ENCODE results near the gene PRLHR.

The PRLHR gene

DNA sequence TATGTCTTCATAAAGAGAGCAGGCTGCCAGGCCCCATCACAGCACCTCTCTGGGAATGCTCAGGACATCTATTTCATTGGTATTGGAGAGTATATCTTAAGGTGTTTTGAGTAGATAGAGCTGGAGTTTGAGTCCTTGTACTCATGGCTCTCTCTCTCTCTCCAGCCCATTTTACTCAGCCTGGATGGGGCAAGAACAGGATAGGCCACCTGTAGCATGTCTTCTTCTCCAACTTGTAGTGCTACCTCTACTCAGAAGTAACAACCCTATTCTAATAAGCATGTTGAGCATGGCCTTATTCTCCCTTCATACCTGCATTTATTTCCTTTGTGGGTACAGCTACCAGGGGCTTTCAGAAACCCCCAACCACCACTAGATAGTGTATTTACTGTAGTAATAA, 21.9 kb downstream of the PRLHR start:
- Histone ChIP-seq H3K27me3 (replicated peaks; ENCODE audit: control insufficient read depth, insufficient read depth, low read length, poor library complexity, severe bottlenecking) (no peaks in the 10 kb centered on the region), H3K4me3 (ENCODE audit: insufficient read depth, low read depth, low read length, poor library complexity, severe bottlenecking) (no peak overlapping the region), H3K9me3 (ENCODE audit: control insufficient read depth, low read length) (no peaks in the 10 kb centered on the region), H3K27ac (ENCODE audit: insufficient read depth, low read length, poor library complexity, severe bottlenecking) (no peak overlapping the region), H3K4me1 (ENCODE audit: control insufficient read depth, insufficient read depth, low read length, poor library complexity, severe bottlenecking) (peaks cover under 1% of the 10 kb centered on the region), H3K36me3 (ENCODE audit: control insufficient read depth, insufficient read depth, low read length) (no peaks in the 10 kb centered on the region)
- DNase-seq: no peak

DNA sequence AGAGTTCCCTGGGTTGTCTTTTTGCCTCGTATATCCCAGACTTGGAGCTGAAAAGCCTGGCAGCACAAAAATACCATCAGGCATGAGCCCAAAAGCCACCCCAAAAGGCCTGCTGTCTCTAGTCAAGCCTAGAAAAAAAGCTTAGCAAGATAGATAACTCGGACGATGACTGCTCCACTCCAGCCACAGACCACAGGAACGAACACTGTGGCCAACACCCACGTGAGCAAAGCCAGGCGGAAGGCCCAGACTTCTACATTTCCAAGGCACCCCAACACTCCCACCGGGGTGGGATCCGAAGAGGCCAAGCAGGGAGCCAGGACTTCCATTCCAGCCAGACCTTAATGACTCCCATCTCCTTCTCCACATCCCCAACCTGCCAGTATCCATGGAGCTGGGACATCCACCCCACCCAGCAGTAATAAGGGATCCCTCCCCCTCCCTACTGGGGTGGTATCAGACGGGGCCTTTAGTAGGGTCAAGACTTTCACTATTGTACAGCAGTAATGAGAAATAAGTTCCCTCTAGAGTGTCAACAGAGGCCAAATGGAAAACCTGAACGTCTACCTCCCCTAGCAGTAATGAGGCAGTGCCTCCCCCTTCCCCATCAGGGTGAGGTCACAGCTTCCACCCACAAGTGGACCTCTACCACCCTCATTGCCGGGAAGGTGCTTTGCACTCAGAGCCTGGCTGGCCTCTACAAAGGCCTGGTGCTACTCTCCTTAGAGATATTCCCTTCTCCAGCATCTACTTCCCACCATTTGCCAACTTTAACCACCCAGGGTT, 23.0 kb downstream of the PRLHR start:
- no peak overlapping the region for H3K4me3 ChIP-seq (ENCODE audit: insufficient read depth, low read depth, low read length, poor library complexity, severe bottlenecking)
- no peaks in the 10 kb centered on the region for H3K36me3 ChIP-seq (ENCODE audit: control insufficient read depth, insufficient read depth, low read length)
- DNase-seq: no peak
- no peaks in the 10 kb centered on the region for H3K27me3 ChIP-seq (replicated peaks; ENCODE audit: control insufficient read depth, insufficient read depth, low read length, poor library complexity, severe bottlenecking)
- H3K4me1 ChIP-seq (ENCODE audit: control insufficient read depth, insufficient read depth, low read length, poor library complexity, severe bottlenecking): peaks cover 3% of the 10 kb centered on the region
- no peaks in the 10 kb centered on the region for H3K9me3 ChIP-seq (ENCODE audit: control insufficient read depth, low read length)
- H3K27ac ChIP-seq (ENCODE audit: insufficient read depth, low read length, poor library complexity, severe bottlenecking): no peak overlapping the region

DNA sequence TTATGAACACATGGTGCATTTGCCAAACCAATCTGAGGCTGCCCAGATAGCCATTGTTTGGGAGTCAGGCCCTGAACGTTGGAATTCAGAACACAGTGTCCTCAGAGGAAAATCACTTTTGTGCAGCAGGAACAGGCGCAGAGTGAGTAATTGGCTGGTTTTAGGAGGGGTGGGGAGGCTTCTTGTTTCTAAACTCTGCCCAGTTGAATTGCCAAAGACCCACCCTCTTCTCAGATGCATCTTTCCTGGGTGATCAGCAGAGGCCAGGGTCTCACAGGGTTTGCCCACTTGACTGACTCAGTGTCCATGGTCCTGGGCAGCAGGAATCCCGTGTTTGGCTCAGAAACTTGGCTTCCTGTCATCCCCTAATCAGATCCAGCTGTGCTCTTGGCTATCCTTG, 24.3 kb downstream of the PRLHR start:
- Histone ChIP-seq H3K4me1 (ENCODE audit: control insufficient read depth, insufficient read depth, low read length, poor library complexity, severe bottlenecking) (peaks cover 3% of the 10 kb centered on the region), H3K27me3 (replicated peaks; ENCODE audit: control insufficient read depth, insufficient read depth, low read length, poor library complexity, severe bottlenecking) (no peaks in the 10 kb centered on the region), H3K4me3 (ENCODE audit: insufficient read depth, low read depth, low read length, poor library complexity, severe bottlenecking) (no peak overlapping the region), H3K27ac (ENCODE audit: insufficient read depth, low read length, poor library complexity, severe bottlenecking) (no peak overlapping the region), H3K9me3 (ENCODE audit: control insufficient read depth, low read length) (no peaks in the 10 kb centered on the region), H3K36me3 (ENCODE audit: control insufficient read depth, insufficient read depth, low read length) (no peaks in the 10 kb centered on the region)
- no peak for DNase-seq

DNA sequence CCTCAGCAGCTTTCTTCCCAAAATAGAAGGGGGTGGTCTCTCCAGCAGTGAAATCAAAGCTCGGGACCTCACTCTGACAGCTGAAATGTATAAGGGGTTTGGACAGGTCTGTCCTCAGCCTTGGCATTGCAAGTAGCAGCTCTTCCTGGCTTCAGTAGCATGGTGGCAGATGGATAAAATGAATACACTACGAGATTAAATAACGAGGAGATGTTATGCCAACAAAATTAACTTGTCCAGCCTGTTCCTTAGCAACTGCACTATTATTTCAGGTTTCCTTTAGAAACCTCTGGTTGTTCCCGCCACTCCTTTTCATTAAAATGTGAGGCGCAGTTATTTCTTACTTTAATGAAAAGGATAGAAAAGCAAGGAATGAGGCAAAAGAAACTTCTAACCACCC, 24.9 kb downstream of the PRLHR start:
- Histone ChIP-seq H3K27me3 (replicated peaks; ENCODE audit: control insufficient read depth, insufficient read depth, low read length, poor library complexity, severe bottlenecking) (no peaks in the 10 kb centered on the region), H3K4me1 (ENCODE audit: control insufficient read depth, insufficient read depth, low read length, poor library complexity, severe bottlenecking) (peaks cover 3% of the 10 kb centered on the region), H3K36me3 (ENCODE audit: control insufficient read depth, insufficient read depth, low read length) (no peaks in the 10 kb centered on the region), H3K4me3 (ENCODE audit: insufficient read depth, low read depth, low read length, poor library complexity, severe bottlenecking) (no peak overlapping the region), H3K27ac (ENCODE audit: insufficient read depth, low read length, poor library complexity, severe bottlenecking) (no peak overlapping the region), H3K9me3 (ENCODE audit: control insufficient read depth, low read length) (no peaks in the 10 kb centered on the region)
- DNase-seq: no peak

DNA sequence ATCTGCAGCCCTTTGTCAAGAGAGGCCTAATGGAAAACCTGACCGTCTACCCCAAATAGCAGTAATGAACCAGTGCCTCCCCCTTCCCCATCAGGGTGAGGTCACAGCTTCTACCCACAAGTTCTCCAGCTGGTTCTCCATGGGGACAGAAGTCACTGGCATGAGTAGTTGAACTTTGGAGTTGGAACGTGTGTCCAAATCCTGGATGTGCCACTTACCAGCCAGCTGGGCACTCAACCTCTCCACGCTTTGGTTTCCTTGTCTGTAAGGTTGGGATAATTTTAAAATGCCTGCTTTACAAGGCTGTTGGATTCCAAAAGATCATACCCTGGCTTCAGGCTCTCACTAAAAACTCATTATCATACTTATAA, 25.6 kb downstream of the PRLHR start:
- Histone ChIP-seq H3K27ac (ENCODE audit: insufficient read depth, low read length, poor library complexity, severe bottlenecking) (no peak overlapping the region), H3K4me3 (ENCODE audit: insufficient read depth, low read depth, low read length, poor library complexity, severe bottlenecking) (no peak overlapping the region), H3K9me3 (ENCODE audit: control insufficient read depth, low read length) (no peaks in the 10 kb centered on the region), H3K36me3 (ENCODE audit: control insufficient read depth, insufficient read depth, low read length) (no peaks in the 10 kb centered on the region), H3K27me3 (replicated peaks; ENCODE audit: control insufficient read depth, insufficient read depth, low read length, poor library complexity, severe bottlenecking) (no peaks in the 10 kb centered on the region), H3K4me1 (ENCODE audit: control insufficient read depth, insufficient read depth, low read length, poor library complexity, severe bottlenecking) (peaks cover 3% of the 10 kb centered on the region)
- DNase-seq: no peak

DNA sequence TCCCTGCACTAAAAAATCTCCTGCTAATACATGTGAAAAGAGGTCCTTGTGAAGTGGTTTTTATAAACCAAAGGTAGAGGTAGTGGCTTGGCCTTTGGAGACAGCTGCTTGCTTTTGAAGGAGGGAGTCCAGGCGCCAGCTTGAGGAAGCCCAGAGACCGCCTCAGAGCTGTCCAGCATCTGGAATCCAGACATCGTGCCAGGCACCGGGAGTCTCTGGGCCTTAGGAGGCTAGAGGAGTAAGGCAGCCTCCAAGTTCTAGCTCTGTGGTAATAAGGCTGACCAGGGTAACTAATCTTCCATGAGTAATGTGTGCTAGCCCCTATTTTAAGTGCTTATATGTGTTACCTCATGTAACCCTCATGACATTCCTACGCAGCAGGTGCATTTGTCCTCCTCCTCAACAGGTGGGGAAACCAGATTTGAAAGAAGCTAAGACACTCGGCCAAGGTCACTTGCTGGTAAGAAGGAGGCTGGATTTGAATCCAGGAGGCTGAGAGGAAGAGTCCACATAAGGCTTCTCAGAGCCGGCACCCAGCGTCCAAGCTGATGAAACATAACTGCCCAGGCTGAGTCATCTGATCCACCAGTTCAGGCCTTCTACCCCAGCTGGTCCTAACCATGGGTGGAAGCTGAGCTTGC, 26.1 kb downstream of the PRLHR start:
- Histone ChIP-seq H3K27ac (ENCODE audit: insufficient read depth, low read length, poor library complexity, severe bottlenecking) (no peak overlapping the region), H3K4me1 (ENCODE audit: control insufficient read depth, insufficient read depth, low read length, poor library complexity, severe bottlenecking) (peaks cover 3% of the 10 kb centered on the region), H3K9me3 (ENCODE audit: control insufficient read depth, low read length) (no peaks in the 10 kb centered on the region), H3K27me3 (replicated peaks; ENCODE audit: control insufficient read depth, insufficient read depth, low read length, poor library complexity, severe bottlenecking) (no peaks in the 10 kb centered on the region), H3K4me3 (ENCODE audit: insufficient read depth, low read depth, low read length, poor library complexity, severe bottlenecking) (no peak overlapping the region), H3K36me3 (ENCODE audit: control insufficient read depth, insufficient read depth, low read length) (no peaks in the 10 kb centered on the region)
- no peak for DNase-seq

DNA sequence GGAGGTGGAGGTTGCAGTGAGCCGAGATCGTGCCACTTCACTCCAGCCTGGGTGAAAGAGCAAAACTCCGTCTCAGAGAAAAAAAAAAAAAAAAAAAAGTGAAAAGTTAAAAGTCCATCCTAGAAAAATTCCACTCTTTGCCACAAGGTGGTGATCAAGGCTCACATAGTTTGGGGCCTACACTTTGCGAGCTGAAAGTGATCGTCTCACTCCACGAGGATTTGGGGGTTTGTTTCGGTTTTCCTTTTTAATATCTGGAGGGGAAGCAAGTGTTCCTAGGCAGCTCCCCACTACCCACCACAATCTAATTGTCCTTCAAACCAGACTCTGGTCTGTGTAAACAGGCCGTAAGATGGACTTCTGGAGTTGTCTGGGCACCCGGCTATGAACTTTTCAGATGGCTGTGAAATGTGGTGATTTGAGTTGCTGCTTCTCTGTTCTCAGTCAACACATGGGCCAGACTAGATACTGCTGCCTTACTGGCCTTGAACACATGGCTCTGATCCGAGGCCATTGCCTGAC, 27.1 kb downstream of the PRLHR start:
- DNase-seq: peak; percentile 6 to 44 (median 6)
- Histone ChIP-seq H3K27me3 (replicated peaks; ENCODE audit: control insufficient read depth, insufficient read depth, low read length, poor library complexity, severe bottlenecking) (no peaks in the 10 kb centered on the region), H3K36me3 (ENCODE audit: control insufficient read depth, insufficient read depth, low read length) (no peaks in the 10 kb centered on the region), H3K9me3 (ENCODE audit: control insufficient read depth, low read length) (no peaks in the 10 kb centered on the region), H3K4me1 (ENCODE audit: control insufficient read depth, insufficient read depth, low read length, poor library complexity, severe bottlenecking) (peaks cover 3% of the 10 kb centered on the region), H3K4me3 (ENCODE audit: insufficient read depth, low read depth, low read length, poor library complexity, severe bottlenecking) (no peak overlapping the region), H3K27ac (ENCODE audit: insufficient read depth, low read length, poor library complexity, severe bottlenecking) (no peak overlapping the region)

DNA sequence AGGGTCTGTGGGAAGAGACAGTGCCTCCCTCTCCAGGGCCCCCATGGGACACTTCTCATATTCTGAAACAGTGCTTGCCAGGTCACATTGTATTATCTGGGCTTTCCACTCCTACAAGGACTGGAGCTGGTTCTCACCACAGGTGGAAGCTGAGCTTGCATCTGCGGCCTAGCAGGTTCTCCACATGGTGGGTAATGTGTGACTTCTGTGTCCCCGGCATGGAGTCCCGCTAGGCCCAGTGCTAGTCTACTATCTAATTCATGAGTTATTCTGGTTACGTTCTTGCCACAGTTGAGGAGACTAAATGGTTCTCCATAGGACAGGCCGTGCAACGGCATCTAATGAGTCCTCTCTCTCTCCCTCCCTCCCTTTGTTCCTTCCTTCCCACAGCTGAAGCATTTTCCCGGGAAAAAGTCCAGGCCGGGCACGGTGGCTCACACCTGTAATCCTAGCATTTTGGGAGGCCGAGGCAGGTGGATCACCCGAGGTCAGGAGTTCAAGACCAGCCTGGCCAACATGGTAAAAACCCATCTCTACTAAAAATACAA, 27.7 kb downstream of the PRLHR start:
- no peak overlapping the region for H3K27ac ChIP-seq (ENCODE audit: insufficient read depth, low read length, poor library complexity, severe bottlenecking)
- no peaks in the 10 kb centered on the region for H3K9me3 ChIP-seq (ENCODE audit: control insufficient read depth, low read length)
- no peak overlapping the region for H3K4me3 ChIP-seq (ENCODE audit: insufficient read depth, low read depth, low read length, poor library complexity, severe bottlenecking)
- H3K36me3 ChIP-seq (ENCODE audit: control insufficient read depth, insufficient read depth, low read length): no peaks in the 10 kb centered on the region
- H3K4me1 ChIP-seq (ENCODE audit: control insufficient read depth, insufficient read depth, low read length, poor library complexity, severe bottlenecking): peaks cover 3% of the 10 kb centered on the region
- DNase-seq: no peak
- H3K27me3 ChIP-seq (replicated peaks; ENCODE audit: control insufficient read depth, insufficient read depth, low read length, poor library complexity, severe bottlenecking): no peaks in the 10 kb centered on the region

DNA sequence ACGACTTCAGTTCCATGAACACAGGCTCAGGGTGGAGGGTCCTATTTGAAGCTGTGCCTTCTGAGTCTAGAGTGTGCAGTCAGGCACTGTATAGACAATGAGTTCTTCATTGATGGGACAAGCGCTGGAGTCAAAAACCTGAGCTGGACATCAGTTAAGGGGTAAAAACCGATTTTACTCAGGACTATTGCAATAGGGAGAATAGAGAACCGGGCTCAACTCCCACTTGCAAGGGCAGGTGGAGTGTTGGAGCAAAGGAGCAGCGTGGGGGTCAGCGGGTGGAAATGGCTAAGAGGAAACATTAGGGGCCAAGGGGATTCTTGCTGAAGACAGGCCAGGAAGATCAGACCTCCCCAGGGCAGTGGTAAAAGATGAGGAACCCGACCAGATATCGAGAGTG, 28.5 kb downstream of the PRLHR start:
- Histone ChIP-seq H3K9me3 (ENCODE audit: control insufficient read depth, low read length) (no peaks in the 10 kb centered on the region), H3K27me3 (replicated peaks; ENCODE audit: control insufficient read depth, insufficient read depth, low read length, poor library complexity, severe bottlenecking) (no peaks in the 10 kb centered on the region), H3K4me3 (ENCODE audit: insufficient read depth, low read depth, low read length, poor library complexity, severe bottlenecking) (no peak overlapping the region), H3K36me3 (ENCODE audit: control insufficient read depth, insufficient read depth, low read length) (no peaks in the 10 kb centered on the region), H3K4me1 (ENCODE audit: control insufficient read depth, insufficient read depth, low read length, poor library complexity, severe bottlenecking) (peaks cover 3% of the 10 kb centered on the region), H3K27ac (ENCODE audit: insufficient read depth, low read length, poor library complexity, severe bottlenecking) (no peak overlapping the region)
- DNase-seq: no peak

Measured in effector memory CD4-positive, alpha-beta T cell (primary cell).